ENCODE measurements around the gene MIPEP. TPM values are rescaled to one million over a fixed set of nuclear protein-coding genes. Genes with fewer than 3 reads are reported as not detected.
A peak's percentile ranks its signal among the peaks of the same experiment; 100 is the strongest.

The MIPEP gene
- total RNA-seq (2011; cell fraction: chromatin; rRNA removed; ENCODE audit: low replicate concordance): 9.8 and 11.3 TPM in 2 replicates
- 12.8 and 12.9 TPM in 2 replicates for total RNA-seq (2011; cell fraction: nucleolus; rRNA removed)
- 9.3 and 10.2 TPM in 2 replicates for total RNA-seq (2011; cell fraction: nucleoplasm; rRNA removed)
- total RNA-seq (2014; rRNA removed) (12.9 and 15.3 TPM in 2 replicates), total RNA-seq (2014; rRNA removed; fragmentation: Illumina TruSeq; extraction: Trizol) (14.2 and 14.7 TPM in 2 replicates), total RNA-seq (2015; rRNA removed; fragmentation: Illumina TruSeq; extraction: Trizol) (13.1 and 13.3 TPM in 2 replicates), total RNA-seq (2021) (15.2 and 17.4 TPM in 2 replicates), polyA plus RNA-seq (2011; rRNA removed) (15.5 and 19.3 TPM in 2 replicates), polyA plus RNA-seq (2014; fragmentation: Illumina TruSeq; extraction: Trizol) (11.2 and 11.7 TPM in 2 replicates), polyA plus RNA-seq (2014; fragmentation: Nextera tagmentation; extraction: Ambion mirVana) (1 to 10 TPM; 1.7 to 5.6 TPM), polyA plus RNA-seq (2014; rRNA removed) (10.4 and 16.0 TPM in 2 replicates), polyA minus RNA-seq (2011; rRNA and poly(A)+ RNA removed) (18.9 and 21.8 TPM in 2 replicates), Bru-seq, nascent RNA (percentile 56 among the genes with signal in this experiment), BruChase-seq, experiment 1, labeled RNA remaining after a 2-hour chase (percentile 54 among the genes with signal in this experiment), BruChase-seq, experiment 2, labeled RNA remaining after a 6-hour chase (percentile 51 among the genes with signal in this experiment)
- polyA plus RNA-seq (2011; cell fraction: cytosol; rRNA removed): 9.8 and 11.4 TPM in 2 replicates
- 10.6 and 11.3 TPM in 2 replicates for polyA plus RNA-seq (2011; cell fraction: nucleus; rRNA removed)
- polyA plus RNA-seq (2012): 10.8 and 21.2 TPM in 2 replicates
- polyA minus RNA-seq (2011; cell fraction: cytosol; rRNA and poly(A)+ RNA removed): 4.3 and 7.6 TPM in 2 replicates
- polyA minus RNA-seq (2011; cell fraction: nucleus; rRNA and poly(A)+ RNA removed): 12.8 and 12.9 TPM in 2 replicates
- long read RNA-seq, experiment 1, transcript MIPEP-201 (19 exons, 2,400 nt): major isoform, 61 of 71 reads
- long read RNA-seq, experiment 1, partial matches to known transcripts: 2 of 71 reads
- long read RNA-seq, experiment 1, other reads (novel, unspliced or antisense): 5 of 71 reads
- long read RNA-seq, experiment 2, transcript MIPEP-201 (19 exons, 2,400 nt): major isoform, 8 of 12 reads
- long read RNA-seq, experiment 2, partial matches to known transcripts: 3 of 12 reads
- long read RNA-seq, experiment 2, other reads (novel, unspliced or antisense): 1 of 12 reads
- long read RNA-seq, experiment 3, transcript MIPEP-201 (19 exons, 2,400 nt): major isoform, 12 of 18 reads
- long read RNA-seq, experiment 3, partial matches to known transcripts: 0 of 18 reads
- long read RNA-seq, experiment 3, other reads (novel, unspliced or antisense): 6 of 18 reads

GRCh38 chr13:23888658-23889614 is at the start of gene MIPEP:
Gene MIPEP, minus strand, starts transcription at chr13:23889400. Its CDS starts 80 bp downstream, at chr13:23889320.
- H3K4me3 ChIP-seq: peak within 1 kb of the TSS; percentile 86
- intact Hi-C loops (cut with micrococcal nuclease) (no loop called here), in situ Hi-C loops (cut with MboI) (no loop called here)
- H2AFZ ChIP-seq (ENCODE audit: low read depth, low read length): peak within 1 kb of the TSS; percentile 93
- H3K9me1 ChIP-seq (ENCODE audit: control insufficient read depth, insufficient read depth, low read length): no peaks in the 10 kb centered on the region
- no peaks in the 10 kb centered on the region for H4K20me1 ChIP-seq (replicated peaks; ENCODE audit: control insufficient read depth, insufficient read depth, low read length)
- peak within 1 kb of the TSS; percentile 89 for H3K4me2 ChIP-seq (ENCODE audit: insufficient read depth, low read length)
- no peaks in the 10 kb centered on the region for H3K27me3 ChIP-seq (ENCODE audit: control insufficient read depth in 2 of 2, insufficient read depth in 2 of 2, low read length in 2 of 2)
- ChIA-PET CTCF (ENCODE audit: low intra/inter-chr PET ratio) (interaction anchor here (0.5 to 1.1 kb wide), 2 partner anchors 173 to 460 kb away, joined by 4 read pairs; no protein-coding TSS in a partner anchor), POLR2A (interaction anchor here (0.6 to 1.2 kb wide), 3 partner anchors 10 to 40 kb away, joined by 3 read pairs; no protein-coding TSS in a partner anchor)
- H3K27ac ChIP-seq (ENCODE audit: extremely low read depth, low read depth, low read length): peak within 1 kb of the TSS; percentile 64
- no TSS peak for BruUV-seq (replicated peaks)
- peak within 1 kb of the TSS; percentile 73 to 93 for H3K9ac ChIP-seq (ENCODE audit: insufficient read depth in 1 of 2, low read depth in 2 of 2, low read length in 2 of 2)
- peaks cover 10% of the 10 kb centered on the region; the same call in 2 of the 3 replicates for H3K36me3 ChIP-seq (ENCODE audit: control insufficient read depth, insufficient read depth, low read length)
- no peaks in the 10 kb centered on the region for H3K9me3 ChIP-seq (replicated peaks; ENCODE audit: control insufficient read depth, insufficient read depth, low read depth, low read length)
- H3K79me2 ChIP-seq (ENCODE audit: control insufficient read depth, insufficient read depth, low read length): peaks cover 11% of the 10 kb centered on the region; the same call in 2 of the 3 replicates
- WGBS (ENCODE audit: insufficient coverage, low coverage, missing lambda C conversion rate): under 1% methylated on average over 29 of the region's 75 CpGs
- DNase-seq (ENCODE audit: extremely low read depth in 1 of 4, low spot score in 3 of 4) (peak; percentile 83 to 94 (median 88)), FAIRE-seq (peak; percentile 84), ATAC-seq (peak; percentile 97)
- H3K4me1 ChIP-seq (replicated peaks in 1 of 2; ENCODE audit: control insufficient read depth in 2 of 2, insufficient read depth in 2 of 2, low read length in 2 of 2): peaks cover 0 to 3% of the 10 kb centered on the region in 2 experiments; a peak in 3 of 5 replicates
- TF ChIP-seq CHD1 (IDR thresholded peaks at IDR 0.05; ENCODE audit: low read length) (no peak), POLR2A (conservative IDR thresholded peaks at IDR 0.05) (peak; percentile 59), ARID4B (CRISPR knock-in tag; IDR thresholded peaks at IDR 0.05) (peak; percentile 94), SAFB (IDR thresholded peaks at IDR 0.05; ENCODE audit: borderline replicate concordance, low read depth, low read length) (no peak), BHLHE40 (IDR thresholded peaks at IDR 0.05; ENCODE audit: low read length) (peak; percentile 87), ZBTB12 (CRISPR knock-in tag; IDR thresholded peaks at IDR 0.05) (peak; percentile 58; the same call in 1 of the 2 replicates), ZBTB26 (CRISPR knock-in tag; IDR thresholded peaks at IDR 0.05) (no peak)

Data from K562 (cell line).